SK-N-SH (cell line): ENCODE data around the gene SCN1B.

Experiments
- EP300 ChIP-seq, 2 experiments: IDR thresholded peaks; 2 replicates each; pipeline versions ENCODE4 v1.4.0 to v1.6.1; 2012; ENCODE audit warnings: borderline replicate concordance in 1 of 2, low read depth in 1 of 2, low read length in 1 of 2
- JUND ChIP-seq: IDR thresholded peaks from 2 replicates; pipeline ENCODE4 v1.4.0; 2012
- TF ChIP-seq, protein P1 (sequence below): fragments of 200-600 bp; sonication (generic); IDR thresholded peaks from 2 replicates; pipeline ENCODE4 v1.6.1; 2017; ENCODE audit warnings: antibody characterized with exemption, mild to moderate bottlenecking, moderate library complexity

DNA sequence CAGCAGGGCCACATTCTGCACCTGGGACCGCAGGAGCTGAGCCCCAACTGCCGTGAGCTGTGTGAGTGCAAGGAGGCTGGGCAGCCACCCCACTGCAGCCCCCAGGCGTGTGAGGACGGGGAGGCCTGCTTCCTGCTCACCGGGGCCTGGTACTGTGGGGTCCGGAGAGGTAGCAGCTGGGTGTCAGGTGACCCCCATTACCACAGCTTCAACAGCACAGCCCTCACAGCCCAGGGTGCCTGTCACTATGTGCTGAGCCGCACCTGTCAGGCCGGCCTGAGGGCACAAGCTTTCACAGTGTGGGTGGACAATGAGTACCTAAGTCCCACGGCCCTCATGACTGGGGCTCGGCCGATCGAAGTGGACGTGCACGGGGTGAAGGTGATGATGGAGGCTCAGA is 49.6 kb downstream of the SCN1B start:
- TF ChIP-seq, protein P1, sequence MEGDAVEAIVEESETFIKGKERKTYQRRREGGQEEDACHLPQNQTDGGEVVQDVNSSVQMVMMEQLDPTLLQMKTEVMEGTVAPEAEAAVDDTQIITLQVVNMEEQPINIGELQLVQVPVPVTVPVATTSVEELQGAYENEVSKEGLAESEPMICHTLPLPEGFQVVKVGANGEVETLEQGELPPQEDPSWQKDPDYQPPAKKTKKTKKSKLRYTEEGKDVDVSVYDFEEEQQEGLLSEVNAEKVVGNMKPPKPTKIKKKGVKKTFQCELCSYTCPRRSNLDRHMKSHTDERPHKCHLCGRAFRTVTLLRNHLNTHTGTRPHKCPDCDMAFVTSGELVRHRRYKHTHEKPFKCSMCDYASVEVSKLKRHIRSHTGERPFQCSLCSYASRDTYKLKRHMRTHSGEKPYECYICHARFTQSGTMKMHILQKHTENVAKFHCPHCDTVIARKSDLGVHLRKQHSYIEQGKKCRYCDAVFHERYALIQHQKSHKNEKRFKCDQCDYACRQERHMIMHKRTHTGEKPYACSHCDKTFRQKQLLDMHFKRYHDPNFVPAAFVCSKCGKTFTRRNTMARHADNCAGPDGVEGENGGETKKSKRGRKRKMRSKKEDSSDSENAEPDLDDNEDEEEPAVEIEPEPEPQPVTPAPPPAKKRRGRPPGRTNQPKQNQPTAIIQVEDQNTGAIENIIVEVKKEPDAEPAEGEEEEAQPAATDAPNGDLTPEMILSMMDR = no peak
- no peak for TF ChIP-seq EP300 (IDR thresholded peaks at IDR 0.05; ENCODE audit: borderline replicate concordance in 1 of 2, low read depth in 1 of 2, low read length in 1 of 2)
- no peak for TF ChIP-seq JUND
